ENCODE results near the gene CRTC2.

DNA sequence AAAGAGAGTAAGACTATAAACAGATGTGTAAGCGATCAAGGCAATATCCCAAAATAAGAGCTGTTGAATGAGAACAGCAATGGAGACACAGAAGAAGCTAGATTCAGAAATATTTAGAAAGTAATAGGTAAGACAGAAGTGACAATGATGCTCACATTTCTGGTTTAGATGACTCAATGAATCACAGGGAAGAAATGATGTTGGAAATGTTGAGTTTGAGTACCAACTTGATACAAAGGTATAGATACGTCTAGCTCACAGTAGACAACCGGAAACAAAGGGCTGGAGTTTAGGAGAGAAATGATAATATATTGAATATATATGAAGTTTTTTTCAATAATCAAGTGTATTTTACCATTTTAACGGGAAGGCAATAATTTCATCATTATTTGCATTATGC lies 42.1 kb downstream of the CRTC2 start:
- no peak for TF ChIP-seq CTCF (IDR thresholded peaks at IDR 0.05)
- no peak for TF ChIP-seq POLR2A (IDR thresholded peaks at IDR 0.05)
